ENCODE data around the gene E2F4. TPM values are rescaled to one million over a fixed set of nuclear protein-coding genes. Genes with fewer than 3 reads are reported as not detected.

Gene E2F4
- total and polyA plus RNA-seq, 3 donors from 2014 or later, result 72.5 to 126 (median 110) TPM

- 84% methylated on average over 24 of the region's 26 CpGs; no CpG with 5 or more reads in 1 of the 2 donors for WGBS, 2 donors
- Histone ChIP-seq H3K4me3 (no peak overlapping the region), H3K27ac (no peak overlapping the region), H3K27me3 (no peaks in the 10 kb centered on the region), H3K4me1 (peaks cover 43% of the 10 kb centered on the region), H3K36me3 (ENCODE audit: low read depth, missing control alignments) (no peaks in the 10 kb centered on the region), H3K9me3 (no peaks in the 10 kb centered on the region)
- no peak for DNase-seq
- intact Hi-C loops (cut with DNase I; ENCODE audit: low total_unique reads), result no loop called here
- TF ChIP-seq, protein P1, sequence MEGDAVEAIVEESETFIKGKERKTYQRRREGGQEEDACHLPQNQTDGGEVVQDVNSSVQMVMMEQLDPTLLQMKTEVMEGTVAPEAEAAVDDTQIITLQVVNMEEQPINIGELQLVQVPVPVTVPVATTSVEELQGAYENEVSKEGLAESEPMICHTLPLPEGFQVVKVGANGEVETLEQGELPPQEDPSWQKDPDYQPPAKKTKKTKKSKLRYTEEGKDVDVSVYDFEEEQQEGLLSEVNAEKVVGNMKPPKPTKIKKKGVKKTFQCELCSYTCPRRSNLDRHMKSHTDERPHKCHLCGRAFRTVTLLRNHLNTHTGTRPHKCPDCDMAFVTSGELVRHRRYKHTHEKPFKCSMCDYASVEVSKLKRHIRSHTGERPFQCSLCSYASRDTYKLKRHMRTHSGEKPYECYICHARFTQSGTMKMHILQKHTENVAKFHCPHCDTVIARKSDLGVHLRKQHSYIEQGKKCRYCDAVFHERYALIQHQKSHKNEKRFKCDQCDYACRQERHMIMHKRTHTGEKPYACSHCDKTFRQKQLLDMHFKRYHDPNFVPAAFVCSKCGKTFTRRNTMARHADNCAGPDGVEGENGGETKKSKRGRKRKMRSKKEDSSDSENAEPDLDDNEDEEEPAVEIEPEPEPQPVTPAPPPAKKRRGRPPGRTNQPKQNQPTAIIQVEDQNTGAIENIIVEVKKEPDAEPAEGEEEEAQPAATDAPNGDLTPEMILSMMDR (IDR thresholded peaks at IDR 0.05), result no peak
- TF ChIP-seq POLR2A (IDR thresholded peaks at IDR 0.05), result no peak
Observed at GRCh38 chr16:67187175-67187890, 4.6 kb upstream of the E2F4 start.

- Histone ChIP-seq H3K9me3 (no peaks in the 10 kb centered on the region), H3K4me3 (no peak overlapping the region), H3K27me3 (no peaks in the 10 kb centered on the region), H3K27ac (no peak overlapping the region), H3K4me1 (peaks cover 47% of the 10 kb centered on the region), H3K36me3 (ENCODE audit: low read depth, missing control alignments) (no peaks in the 10 kb centered on the region)
- no peak for DNase-seq
- WGBS, 2 donors, result 62 to 75% methylated on average over 4 of the region's 4 CpGs
- no peak for TF ChIP-seq POLR2A (IDR thresholded peaks at IDR 0.05)
- TF ChIP-seq, protein P1 (IDR thresholded peaks at IDR 0.05), result no peak
- intact Hi-C loops (cut with DNase I; ENCODE audit: low total_unique reads), result no loop called here
Observed at GRCh38 chr16:67188323-67188722, 3.6 kb upstream of the E2F4 start.

DNA sequence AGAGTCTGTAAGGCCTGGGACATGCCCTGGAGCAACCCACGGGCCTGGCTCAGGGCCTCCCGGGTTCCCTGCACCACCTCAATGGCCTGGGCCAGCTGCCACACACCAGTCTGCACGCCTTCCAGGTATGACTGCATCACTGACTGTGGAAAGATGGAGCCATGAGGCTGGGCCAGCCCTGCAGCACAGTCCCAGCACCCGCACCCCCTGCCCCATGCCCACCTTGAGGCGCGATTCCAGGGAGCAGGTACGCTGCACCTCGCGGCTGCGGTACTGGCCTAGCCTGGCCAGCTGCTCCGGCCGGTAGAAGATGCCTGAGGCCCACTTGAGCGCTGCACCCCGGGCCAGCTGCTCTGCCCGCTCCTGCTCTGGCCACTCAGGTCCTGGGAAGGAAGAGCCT is 3.2 kb upstream of the E2F4 start:
- Histone ChIP-seq H3K27ac (no peak overlapping the region), H3K9me3 (no peaks in the 10 kb centered on the region), H3K4me1 (peaks cover 51% of the 10 kb centered on the region), H3K36me3 (ENCODE audit: low read depth, missing control alignments) (no peaks in the 10 kb centered on the region), H3K27me3 (no peaks in the 10 kb centered on the region), H3K4me3 (no peak overlapping the region)
- no peak for DNase-seq
- no peak for TF ChIP-seq POLR2A (IDR thresholded peaks at IDR 0.05)
- TF ChIP-seq, protein P1 (IDR thresholded peaks at IDR 0.05), result no peak
- intact Hi-C loops (cut with DNase I; ENCODE audit: low total_unique reads), result no loop called here
- 96 to 97% methylated on average over 6 to 15 of the region's 15 CpGs for WGBS, 2 donors

GRCh38 chr16:67190041-67190440 is 1.9 kb upstream of the E2F4 start, which contains the start of gene EXOC3L1:
Gene EXOC3L1 (minus strand): TSS chr16:67190136. CDS start chr16:67189676, 460 bp downstream.
- no peak within 1 kb of the TSS for H3K27ac ChIP-seq
- no peaks in the 10 kb centered on the region for H3K27me3 ChIP-seq
- WGBS, 2 donors, result 31 to 49% methylated on average over 6 of the region's 6 CpGs
- H3K4me1 ChIP-seq, result peaks cover 47% of the 10 kb centered on the region
- H3K36me3 ChIP-seq (ENCODE audit: low read depth, missing control alignments), result no peaks in the 10 kb centered on the region
- H3K9me3 ChIP-seq, result no peaks in the 10 kb centered on the region
- no peak within 1 kb of the TSS for H3K4me3 ChIP-seq
- TF ChIP-seq, protein P1 (IDR thresholded peaks at IDR 0.05), result no peak
- TF ChIP-seq POLR2A (IDR thresholded peaks at IDR 0.05), result no peak
- intact Hi-C loops (cut with DNase I; ENCODE audit: low total_unique reads), result no loop called here
- DNase-seq, result no peak

All from testis (tissue), 3 donors.